Kidney tubule cell (primary cell): Measurements from ENCODE around the gene CPB2.

Experiments
- DNase-seq: peaks from one replicate; pipeline ENCODE4 v3.0.0-alpha.2; 2018; ENCODE audit warnings: low spot score

CPB2 gene

GRCh38 chr13:46126552-46127357 lies 21.9 kb upstream of the CPB2 start:
- peak; percentile 74 for DNase-seq

DNA sequence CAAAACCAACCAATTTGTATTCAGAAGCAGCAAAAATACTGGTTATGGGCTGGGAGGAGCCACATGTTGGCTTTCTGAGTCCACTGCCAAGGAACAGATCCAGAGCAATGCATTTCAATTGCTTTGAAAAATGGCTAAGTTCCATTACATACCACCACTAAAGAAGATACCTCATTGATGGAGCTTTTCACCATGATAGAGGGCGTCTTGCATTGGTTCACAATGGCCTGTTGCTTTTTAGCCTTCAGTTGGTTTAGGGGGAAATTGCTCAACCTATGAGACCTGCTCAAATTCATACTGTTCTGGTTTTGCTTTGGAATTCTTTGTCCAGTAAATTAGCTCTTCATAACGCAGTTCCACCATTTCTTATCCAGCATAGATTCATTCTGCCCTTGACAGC lies 21.2 kb upstream of the CPB2 start:
- no peak for DNase-seq

GRCh38 chr13:46124967-46125933 lies 20.4 kb upstream of the CPB2 start:
- DNase-seq = no peak

GRCh38 chr13:46124531-46124966 lies 19.7 kb upstream of the CPB2 start:
- DNase-seq = no peak

GRCh38 chr13:46122304-46122703 lies 17.5 kb upstream of the CPB2 start:
- DNase-seq = no peak

DNA sequence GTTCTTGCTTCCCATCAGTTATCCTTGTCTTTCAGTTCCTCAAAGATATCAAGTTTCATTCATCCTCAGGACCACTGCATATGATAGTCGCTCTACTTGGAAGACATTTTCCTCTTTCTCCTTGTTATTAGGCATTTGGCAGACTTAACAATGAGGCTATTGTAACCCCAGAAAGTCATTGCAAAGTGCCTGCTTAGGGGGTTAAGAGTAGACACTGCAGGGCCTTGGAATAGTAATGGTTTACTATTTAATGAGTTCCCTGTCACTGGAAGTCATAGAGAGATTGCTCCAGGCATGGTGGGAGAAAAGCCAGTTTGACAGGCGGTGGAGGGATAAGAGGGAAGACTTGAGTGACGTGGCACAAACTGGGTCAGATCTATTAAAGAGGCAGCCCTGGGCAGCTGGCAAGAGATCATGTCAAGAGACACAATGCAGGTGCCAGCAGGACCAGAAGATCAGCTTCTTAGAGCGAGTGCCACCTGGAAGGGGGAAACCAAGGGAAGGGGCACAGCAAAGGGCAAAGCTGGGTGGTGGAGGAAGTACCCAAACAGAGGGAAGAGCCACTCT lies 16.8 kb upstream of the CPB2 start:
- DNase-seq = peak; percentile 35

GRCh38 chr13:46121033-46121432 lies 16.2 kb upstream of the CPB2 start:
- no peak for DNase-seq

DNA sequence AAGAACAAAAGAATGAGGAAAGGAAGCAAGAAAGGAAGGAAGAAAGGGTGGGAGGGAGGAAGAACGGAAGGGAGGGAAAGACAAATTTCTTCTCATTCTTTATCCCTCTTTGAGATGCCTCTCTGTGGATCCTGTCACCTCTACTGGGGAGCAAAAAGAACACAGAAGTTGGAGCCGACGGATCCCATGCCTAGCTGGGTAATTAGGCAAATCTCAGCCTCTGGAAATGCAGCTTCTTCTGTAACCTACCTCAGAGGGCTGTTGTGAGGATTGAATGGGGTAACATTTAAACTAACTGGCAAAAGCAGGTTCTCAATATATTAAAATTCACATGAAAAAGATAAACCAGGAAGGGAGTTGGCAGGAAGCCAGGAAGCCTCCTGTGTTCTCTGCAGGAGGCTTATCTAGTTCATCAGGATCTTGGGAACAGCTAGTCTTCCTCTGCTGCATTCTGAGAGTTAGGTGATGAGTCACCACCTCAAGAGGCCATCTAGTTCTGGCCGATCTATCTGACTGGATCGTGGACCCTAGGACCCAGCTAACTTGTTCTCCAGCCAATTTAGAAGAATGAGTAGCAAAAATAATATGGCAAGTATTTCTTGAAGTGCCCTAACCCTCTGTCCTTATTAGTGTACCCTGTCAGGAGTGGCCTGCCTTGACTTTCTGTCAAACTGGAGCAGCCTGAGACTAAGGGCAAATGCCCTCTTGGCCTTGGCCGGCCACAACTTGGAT lies 15.2 kb upstream of the CPB2 start:
- DNase-seq = peak; percentile 84

DNA sequence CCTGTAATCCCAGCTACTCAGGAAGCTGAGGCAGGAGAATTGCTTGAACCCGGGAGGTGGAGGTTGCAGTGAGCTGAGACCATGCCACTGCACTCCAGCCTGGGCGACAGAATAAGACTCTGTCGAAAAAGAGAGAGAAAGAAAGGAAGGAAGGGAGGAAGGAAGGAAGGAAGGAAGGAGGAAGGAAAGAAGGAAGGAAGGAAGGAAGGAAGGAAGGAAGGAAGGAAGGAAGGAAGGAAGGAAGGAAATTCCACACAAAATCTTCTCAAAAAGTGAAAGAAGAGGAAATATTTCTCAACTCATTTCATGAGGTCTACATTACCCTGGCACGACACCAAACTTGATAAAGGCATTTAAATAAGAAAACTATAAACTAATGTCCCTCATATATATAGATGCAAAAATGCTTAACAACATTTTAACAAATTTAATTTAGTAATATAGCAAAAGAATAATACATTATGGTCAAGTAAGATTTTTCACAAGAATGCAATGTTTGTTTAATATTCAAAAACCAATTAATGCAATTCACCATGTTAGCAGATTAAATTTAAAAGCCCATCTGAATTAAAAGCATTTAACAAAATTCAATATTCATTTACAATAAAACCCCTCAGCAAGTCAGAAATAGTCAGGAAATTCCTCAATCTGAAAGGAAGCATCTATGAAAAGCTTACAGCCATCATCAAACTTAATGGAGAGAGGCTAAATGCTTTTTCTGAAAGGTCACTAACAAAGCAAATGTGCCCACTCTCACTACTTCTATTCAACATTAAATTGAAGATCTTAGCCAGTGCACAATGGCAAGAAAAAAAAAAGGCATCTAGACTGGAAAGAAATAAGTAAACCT lies 12.0 kb upstream of the CPB2 start:
- DNase-seq = no peak

DNA sequence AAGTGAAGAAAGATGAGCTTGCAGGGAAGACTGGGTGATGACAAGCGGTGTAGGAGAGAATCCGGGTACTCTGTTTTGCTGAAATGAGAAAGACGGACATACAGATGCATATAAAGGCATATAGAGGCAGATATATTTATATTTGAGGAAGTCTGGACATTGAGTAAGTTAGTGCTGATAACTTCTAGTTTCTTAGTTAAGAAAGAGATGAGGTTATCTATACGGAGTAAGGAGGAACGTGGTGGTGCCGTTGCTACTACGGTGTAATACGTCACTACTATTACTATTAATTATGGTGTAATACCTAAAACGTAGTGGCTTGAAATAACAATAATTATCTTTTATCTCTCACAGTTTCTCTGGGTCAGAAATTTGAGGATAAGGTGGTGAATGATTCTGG lies 9.8 kb upstream of the CPB2 start:
- no peak for DNase-seq

DNA sequence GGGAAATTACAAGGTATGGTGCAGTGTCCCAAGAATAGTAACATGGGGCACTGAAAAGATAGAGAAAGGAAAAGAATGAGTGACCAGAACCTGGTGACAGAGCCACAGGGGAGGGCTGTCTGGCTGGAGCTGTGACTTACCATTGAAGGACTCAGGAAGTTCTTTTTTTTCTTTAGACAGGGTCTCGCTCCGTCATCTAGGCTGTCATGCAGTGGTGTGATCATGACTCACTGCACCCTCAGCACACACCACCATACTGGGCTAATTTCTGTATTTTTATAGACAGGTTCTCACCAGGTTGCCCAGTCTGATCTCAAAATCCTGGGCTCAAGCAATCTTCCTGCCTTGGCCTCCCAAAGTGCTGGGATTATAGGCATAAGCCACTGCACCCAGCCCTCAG lies 8.8 kb upstream of the CPB2 start:
- peak; percentile 65 for DNase-seq

GRCh38 chr13:46111151-46111550 lies 6.3 kb upstream of the CPB2 start:
- no peak for DNase-seq

DNA sequence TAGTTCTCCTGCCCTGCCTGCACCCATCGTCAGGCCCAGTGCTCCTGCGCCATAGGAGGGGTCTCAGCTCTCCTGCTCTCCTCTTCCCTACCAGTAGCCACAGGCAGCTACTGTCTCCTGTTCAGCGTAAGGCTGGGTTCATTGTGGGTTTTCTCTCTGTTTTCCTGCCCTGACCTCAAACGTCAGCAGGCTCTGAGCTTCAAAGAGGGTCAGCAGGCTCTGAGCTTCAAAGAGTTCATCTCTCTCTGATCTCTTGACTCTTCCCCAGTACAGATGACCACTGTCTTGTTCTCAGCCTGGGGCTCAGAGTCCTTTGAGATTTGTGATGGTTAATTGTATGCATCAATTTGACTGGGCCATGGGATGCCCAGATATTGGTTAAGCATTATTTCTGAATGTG lies 4.6 kb upstream of the CPB2 start:
- no peak for DNase-seq

DNA sequence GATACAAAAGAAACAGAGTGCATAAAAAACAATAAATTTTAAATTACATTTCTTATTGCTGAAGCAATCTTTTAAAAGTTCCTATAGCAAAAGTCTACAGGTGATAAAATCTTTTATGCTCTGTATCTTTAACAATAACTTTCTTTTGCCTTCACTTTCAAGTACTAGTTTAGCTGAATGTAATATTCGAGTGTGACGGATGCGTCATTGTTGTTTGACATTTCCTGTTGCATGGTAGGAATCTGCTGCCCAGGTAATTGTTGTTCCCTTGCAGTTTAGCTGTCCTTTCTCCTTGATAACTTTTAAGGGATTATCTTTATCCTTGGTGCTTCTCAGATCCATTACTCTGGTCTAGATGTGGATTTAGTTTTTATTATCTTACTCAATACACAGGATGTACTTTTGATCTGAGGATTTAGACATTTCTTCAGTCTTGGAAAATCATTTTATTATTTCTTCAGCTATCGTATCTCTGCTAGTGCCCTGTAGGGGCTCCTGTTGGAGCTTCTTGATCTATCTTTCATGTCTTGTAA lies 2.1 kb upstream of the CPB2 start:
- no peak for DNase-seq

DNA sequence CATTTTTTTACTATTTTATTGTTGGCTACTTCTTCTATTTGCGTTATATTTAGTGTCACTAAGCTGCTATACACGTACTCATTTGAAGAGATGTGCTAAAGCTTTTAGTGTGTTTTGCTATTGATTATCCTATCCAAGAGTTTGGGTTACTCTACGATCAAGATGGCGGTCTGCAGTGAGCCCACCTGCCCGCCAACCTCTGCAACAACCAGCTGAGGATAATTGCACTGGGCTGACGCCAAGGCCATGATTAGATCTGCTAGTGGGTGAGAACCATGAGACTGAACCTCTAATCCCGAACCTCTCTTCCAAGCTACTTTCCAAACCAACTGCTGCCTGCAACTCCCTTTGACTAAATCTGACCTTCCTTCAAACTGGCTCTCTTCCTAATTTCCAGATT lies 1.8 kb downstream of the CPB2 start:
- no peak for DNase-seq

DNA sequence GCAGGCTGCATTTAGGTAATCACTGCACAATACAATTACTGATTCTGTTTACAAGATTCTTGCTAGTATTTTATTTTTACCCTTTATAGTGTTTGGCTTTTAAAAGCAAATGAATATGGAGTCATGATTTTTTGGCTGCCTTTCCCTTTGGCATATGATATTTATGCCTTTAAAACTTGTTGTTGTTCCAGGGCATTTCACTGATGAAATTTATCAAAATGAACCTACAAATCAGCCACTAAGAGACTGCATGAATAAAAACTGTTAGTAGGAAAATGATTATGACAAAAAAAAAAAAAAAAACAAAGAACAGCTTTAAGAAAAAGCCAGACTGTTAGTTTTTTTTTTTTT lies 2.6 kb downstream of the CPB2 start:
- DNase-seq = no peak

- DNase-seq = peak; percentile 37
Observed at GRCh38 chr13:46101484-46102254, 3.2 kb downstream of the CPB2 start.

DNA sequence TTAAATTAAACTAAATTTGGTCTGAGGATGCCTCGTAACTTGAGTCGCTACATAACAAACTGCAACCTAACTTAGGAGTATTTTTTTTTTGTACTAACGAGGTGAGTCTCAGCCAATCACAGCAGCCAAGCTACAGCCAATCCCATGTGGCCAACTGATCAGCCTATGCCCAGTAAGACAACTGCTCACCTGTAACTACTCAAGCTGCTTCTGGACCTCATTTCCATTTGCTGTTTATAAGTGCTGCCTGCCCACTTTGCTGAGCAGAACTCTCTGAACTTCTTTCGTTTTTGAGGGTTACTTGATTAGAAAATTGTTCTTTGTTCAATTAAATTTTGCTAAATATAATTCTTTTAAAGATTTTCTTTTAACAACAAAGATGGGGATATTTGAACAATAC lies 3.8 kb downstream of the CPB2 start:
- DNase-seq = no peak

- DNase-seq = no peak
Observed at GRCh38 chr13:46100191-46100815, 4.5 kb downstream of the CPB2 start.

DNA sequence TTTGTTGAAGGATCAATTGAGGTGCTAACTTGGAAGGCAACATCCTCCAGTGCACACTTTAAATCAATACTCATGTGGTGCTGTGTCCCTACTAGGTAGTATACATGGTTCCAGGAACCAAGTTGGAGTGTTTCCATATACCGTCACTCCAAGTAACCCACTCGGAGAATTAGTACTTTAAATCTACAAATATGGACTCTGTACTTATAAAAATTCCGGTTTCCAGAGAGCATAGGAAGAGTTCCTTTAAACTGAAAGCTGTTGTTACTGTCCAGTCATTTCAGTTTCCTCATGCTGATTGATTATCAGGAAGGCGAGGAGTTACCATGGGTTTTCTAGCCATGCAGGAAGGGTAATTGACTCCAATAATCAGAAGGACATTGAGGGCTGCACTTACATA lies 7.2 kb downstream of the CPB2 start:
- DNase-seq = no peak
